ENCODE results near the gene GRPEL2.

GRPEL2 gene, protein sequence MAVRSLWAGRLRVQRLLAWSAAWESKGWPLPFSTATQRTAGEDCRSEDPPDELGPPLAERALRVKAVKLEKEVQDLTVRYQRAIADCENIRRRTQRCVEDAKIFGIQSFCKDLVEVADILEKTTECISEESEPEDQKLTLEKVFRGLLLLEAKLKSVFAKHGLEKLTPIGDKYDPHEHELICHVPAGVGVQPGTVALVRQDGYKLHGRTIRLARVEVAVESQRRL

DNA sequence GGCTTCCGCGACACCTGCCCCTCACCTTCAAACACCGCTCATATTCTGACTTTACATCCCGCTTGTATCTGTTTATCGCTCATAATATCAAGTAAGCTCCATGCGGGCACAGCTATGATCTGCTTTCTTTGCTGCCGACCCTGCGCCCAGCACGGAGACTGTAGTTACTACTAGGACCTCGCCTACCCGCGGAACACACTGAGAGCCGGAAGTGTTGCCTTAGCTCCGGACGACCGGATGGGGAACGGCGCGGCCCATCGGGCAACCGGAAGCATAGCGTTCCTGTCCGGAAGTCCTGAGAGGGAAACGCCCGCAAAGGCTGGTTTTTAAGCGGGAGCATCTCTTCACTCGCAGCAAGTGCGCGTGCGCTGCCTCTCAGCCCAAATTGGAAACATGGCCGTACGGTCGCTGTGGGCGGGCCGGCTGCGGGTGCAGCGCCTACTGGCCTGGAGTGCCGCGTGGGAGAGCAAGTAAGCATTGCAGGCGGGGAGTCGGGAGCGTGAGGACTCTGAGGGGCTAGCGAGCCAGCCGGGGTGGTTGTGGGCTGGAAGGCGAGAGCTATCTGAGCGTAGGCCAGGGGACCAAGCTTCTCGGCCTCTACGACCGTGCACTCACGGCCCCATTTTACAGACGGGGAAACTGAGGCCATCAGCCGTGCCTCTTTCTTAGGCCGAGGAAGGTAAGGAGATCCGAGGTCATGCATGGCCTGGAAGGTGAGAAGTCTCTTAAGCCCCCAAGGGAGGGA is at the start of gene GRPEL2:
Gene GRPEL2 (plus strand): TSS at position 353 of the 745 bp plus-strand sequence. CDS start 41 bp downstream, at position 394.
- H4K20me1 ChIP-seq: peaks cover 0 to 3% (median 0%) of the 10 kb centered on the region in 11 experiments; a peak in 1 of 22 replicates
- peak within 1 kb of the TSS; percentile 83 to 94 (median 87) for H3K9ac ChIP-seq
- peaks cover 28 to 42% (median 33%) of the 10 kb centered on the region in 11 experiments for H3K36me3 ChIP-seq
- no peaks in the 10 kb centered on the region for H3K9me3 ChIP-seq (replicated peaks in 1 of 11)
- H3K4me2 ChIP-seq: peak within 1 kb of the TSS; percentile 76 to 96 (median 91)
- H3K27ac ChIP-seq: peak within 1 kb of the TSS; percentile 66 to 95 (median 90); a peak in 21 of 22 replicates
- peak within 1 kb of the TSS; percentile 74 to 95 (median 89) for H3K4me3 ChIP-seq
- H3K4me1 ChIP-seq: peaks cover 56 to 66% (median 61%) of the 10 kb centered on the region in 10 experiments
- TF ChIP-seq Cebpa-rat (IDR thresholded peaks at IDR 0.05): peak in 1 of 11 experiments; percentile 2; a peak in 1 of 22 replicates
- H3K27me3 ChIP-seq: no peaks in the 10 kb centered on the region

DNA sequence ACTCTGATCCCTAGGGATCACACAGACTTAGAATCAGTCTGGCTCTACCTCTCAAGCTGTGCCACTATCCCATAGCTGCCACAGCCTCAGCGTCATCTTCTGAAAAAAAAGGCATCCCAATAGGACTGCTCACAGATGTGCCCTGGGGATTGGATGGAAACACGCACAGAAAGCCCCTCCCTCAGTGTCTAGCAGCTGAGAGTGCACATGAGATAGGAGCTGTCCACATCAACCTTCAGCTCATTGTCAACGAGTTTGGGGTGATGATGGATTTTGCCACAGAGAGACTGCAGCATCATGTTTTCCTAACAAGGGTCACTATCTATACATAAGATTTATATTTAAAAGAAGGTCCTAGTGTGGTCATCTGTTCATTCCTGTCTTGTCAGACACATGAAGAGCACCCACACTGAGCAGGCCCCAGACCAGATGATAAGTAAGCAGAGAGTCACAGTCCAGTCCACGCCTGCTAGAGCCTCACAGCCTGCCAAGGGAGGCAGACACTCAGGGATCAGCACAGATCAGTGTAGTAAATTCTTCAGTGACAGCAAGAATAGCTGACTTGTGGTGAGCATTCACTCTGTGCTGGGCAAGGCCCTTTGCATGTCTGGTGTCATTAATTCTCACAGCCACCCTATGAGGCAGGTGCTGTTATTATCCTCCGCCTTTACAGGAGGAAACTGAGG is 47.8 kb upstream of the GRPEL2 start:
- Histone ChIP-seq H3K36me3 (0 out of 22 replicates have a peak, but pooled peaks cover 0 to 4% (median 0%) of the 10 kb centered on the region in 11 experiments), H3K9ac (no peak overlapping the region), H3K27me3 (no peaks in the 10 kb centered on the region), H3K4me3 (no peak overlapping the region), H3K4me1 (peaks cover 65 to 97% (median 83%) of the 10 kb centered on the region in 10 experiments), H4K20me1 (no peaks in the 10 kb centered on the region), H3K9me3 (replicated peaks in 1 of 11) (no peaks in the 10 kb centered on the region), H3K27ac (0 out of 22 replicates have a peak overlapping the region, but pooled peaks of 1 of the 11 experiments have one; percentile 4), H3K4me2 (peak overlapping the region; percentile 77 to 93 (median 88); a peak in 21 of 22 replicates)
- no peak for TF ChIP-seq Cebpa-rat (IDR thresholded peaks at IDR 0.05)

DNA sequence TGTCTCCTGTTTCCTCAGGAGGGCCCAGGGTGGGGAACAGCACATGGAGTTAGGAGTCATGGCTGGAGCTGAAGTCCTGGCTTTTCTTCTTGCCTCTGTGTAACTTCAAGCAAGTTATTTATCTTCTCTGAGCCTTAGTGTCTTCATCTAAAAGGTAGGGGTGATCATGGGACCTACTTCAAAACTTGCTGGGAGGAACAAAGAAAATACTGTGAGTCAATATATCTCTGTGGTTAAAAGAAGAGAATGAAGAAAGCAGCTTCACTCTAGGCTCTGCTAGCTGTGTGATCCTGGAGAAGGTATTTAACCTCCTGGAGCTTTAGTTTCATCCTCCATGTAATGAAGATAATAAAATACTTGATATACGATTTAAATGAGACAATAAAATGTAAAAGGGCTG is 47.1 kb upstream of the GRPEL2 start:
- Histone ChIP-seq H4K20me1 (no peaks in the 10 kb centered on the region), H3K27me3 (no peaks in the 10 kb centered on the region), H3K9me3 (replicated peaks in 1 of 11) (no peaks in the 10 kb centered on the region), H3K4me1 (peaks cover 69 to 99% (median 87%) of the 10 kb centered on the region in 10 experiments), H3K4me3 (no peak overlapping the region), H3K4me2 (peak overlapping the region; percentile 69 to 93 (median 88); a peak in 21 of 22 replicates), H3K9ac (no peak overlapping the region), H3K27ac (0 out of 22 replicates have a peak overlapping the region, but pooled peaks of 1 of the 11 experiments have one; percentile 4), H3K36me3 (0 out of 22 replicates have a peak, but pooled peaks cover 0 to 4% (median 0%) of the 10 kb centered on the region in 11 experiments)
- no peak for TF ChIP-seq Cebpa-rat (IDR thresholded peaks at IDR 0.05)

DNA sequence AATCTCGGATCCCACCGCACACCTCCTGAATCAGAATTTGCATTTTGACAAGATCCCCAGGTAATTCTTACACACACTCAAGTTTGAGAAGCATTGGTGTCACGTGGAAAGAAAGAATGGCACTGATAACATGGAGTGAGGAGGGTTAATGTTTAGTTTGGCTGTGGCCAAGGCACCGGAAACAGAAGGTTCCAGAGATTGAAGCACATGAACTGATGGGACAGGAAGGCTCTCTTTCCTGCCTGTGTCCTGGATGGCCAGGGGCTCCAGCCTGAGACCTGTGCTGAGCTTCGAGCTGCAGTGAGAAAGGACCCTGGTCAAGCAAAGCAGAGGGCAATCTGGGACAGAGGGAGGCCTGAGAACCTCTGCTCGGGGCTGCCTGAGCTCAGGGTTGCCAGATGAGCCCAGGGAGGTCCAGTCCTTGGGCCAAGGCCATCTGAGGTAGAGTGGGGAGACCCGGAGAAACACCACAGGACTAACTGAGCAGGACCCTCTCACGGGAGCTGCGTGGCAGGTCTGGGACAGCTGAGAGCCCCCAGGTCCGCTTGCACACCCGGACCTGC is 46.4 kb upstream of the GRPEL2 start:
- H3K4me2 ChIP-seq: peak overlapping the region; percentile 69 to 93 (median 88)
- peak overlapping the region in 7 of 11 experiments; percentile 31 to 72 (median 52); a peak in 14 of 22 replicates for H3K27ac ChIP-seq
- TF ChIP-seq Cebpa-rat (IDR thresholded peaks at IDR 0.05): no peak
- H4K20me1 ChIP-seq: no peaks in the 10 kb centered on the region
- no peaks in the 10 kb centered on the region for H3K27me3 ChIP-seq
- H3K36me3 ChIP-seq: 0 out of 22 replicates have a peak, but pooled peaks cover 0 to 4% (median 0%) of the 10 kb centered on the region in 11 experiments
- no peak overlapping the region; a peak in 1 of 20 replicates for H3K4me3 ChIP-seq
- H3K4me1 ChIP-seq: peaks cover 69 to 97% (median 88%) of the 10 kb centered on the region in 10 experiments
- H3K9ac ChIP-seq: peak overlapping the region in 5 of 11 experiments; percentile 22 to 51 (median 28); a peak in 6 of 22 replicates
- H3K9me3 ChIP-seq (replicated peaks in 1 of 11): no peaks in the 10 kb centered on the region

DNA sequence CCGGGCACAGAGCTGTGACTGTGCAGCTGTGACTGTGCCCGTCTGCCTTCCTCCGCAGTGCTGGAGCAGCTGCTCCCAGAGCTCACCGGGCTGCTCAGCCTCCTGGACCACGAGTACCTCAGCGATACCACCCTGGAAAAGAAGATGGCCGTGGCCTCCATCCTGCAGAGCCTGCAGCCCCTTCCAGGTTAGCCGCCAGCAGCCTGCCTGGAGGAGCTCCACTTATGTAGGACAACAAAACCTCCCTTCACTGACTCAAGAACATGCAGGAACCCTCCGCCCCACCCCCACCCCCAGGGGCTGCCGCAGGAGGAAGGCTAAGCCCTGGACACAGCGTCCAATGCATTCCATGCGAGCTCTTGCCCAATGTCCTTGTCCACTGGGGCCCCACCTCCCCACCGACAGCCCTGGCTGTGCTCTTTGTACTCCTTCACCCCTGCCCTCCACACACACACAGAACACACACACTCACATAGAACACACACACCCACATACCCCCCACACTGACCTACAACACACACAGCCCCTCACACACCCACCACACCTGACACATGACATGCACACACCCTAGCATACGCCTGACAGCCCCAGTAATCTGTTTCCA is 45.7 kb upstream of the GRPEL2 start:
- no peaks in the 10 kb centered on the region for H4K20me1 ChIP-seq
- H3K4me3 ChIP-seq: no peak overlapping the region; a peak in 1 of 20 replicates
- 0 out of 22 replicates have a peak, but pooled peaks cover 0 to 4% (median 0%) of the 10 kb centered on the region in 11 experiments for H3K36me3 ChIP-seq
- peaks cover 69 to 97% (median 90%) of the 10 kb centered on the region in 10 experiments for H3K4me1 ChIP-seq
- peak overlapping the region; percentile 69 to 93 (median 88) for H3K4me2 ChIP-seq
- no peak for TF ChIP-seq Cebpa-rat (IDR thresholded peaks at IDR 0.05)
- H3K27me3 ChIP-seq: no peaks in the 10 kb centered on the region
- no peaks in the 10 kb centered on the region for H3K9me3 ChIP-seq (replicated peaks in 1 of 11)
- H3K27ac ChIP-seq: peak overlapping the region in 7 of 11 experiments; percentile 31 to 72 (median 52); a peak in 13 of 22 replicates
- peak overlapping the region in 5 of 11 experiments; percentile 22 to 51 (median 28); a peak in 5 of 22 replicates for H3K9ac ChIP-seq

DNA sequence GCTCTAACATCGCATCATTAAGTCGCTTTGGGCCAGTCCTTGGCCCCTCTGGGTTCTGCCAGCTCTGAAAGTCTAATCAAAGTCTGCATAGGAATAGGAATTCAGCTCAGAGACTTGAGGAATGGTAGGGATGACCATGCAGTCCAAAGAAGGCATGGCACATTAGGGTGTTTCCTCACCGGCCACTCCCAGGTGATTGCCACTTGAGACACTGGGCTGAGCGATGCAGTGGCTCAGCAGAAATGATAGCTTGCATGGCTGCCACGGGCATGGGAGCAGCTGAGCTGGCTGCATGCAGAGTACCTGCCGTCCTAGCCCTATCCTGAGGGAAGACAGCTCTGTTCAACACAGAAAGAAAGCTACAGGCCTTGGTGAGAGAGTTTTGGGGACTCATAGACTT is 44.9 kb upstream of the GRPEL2 start:
- H3K4me1 ChIP-seq: peaks cover 60 to 94% (median 87%) of the 10 kb centered on the region in 10 experiments

DNA sequence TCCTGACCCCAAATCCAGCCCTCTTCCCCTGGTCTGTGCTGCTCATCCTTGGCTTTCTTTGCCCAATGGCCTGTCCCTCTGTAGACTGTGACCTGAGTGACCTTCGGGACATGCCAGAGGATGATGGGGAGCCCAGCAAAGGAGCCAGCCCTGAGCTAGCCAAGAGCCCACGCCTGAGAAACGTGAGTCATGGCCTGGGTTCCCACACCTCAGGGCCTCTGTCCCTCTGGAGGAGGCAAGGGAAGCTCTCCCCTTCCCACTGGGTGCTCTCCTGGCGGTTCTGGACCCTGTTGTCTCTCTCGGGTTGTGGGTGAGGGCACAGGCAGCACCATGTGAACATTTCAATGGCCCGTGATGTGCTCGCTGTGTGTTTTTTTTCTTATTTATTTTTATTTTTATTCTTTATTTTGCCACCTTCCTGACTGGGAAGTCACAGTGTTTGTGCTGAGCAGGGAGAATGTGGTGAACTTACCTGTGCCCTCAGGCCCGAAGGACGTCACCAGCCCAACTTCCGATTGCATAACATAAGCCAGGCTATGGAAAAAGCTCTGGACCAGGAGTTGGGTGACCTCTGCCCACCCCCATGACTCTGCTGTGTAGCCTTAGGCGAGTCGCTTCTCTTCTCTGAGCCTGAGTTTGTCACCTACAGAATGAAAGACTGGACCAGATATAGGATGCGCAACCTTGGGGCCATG is 44.1 kb upstream of the GRPEL2 start:
- Histone ChIP-seq H3K27ac (peak overlapping the region in 3 of 11 experiments; percentile 11 to 70 (median 48); a peak in 2 of 22 replicates), H4K20me1 (no peaks in the 10 kb centered on the region), H3K9me3 (replicated peaks in 1 of 11) (no peaks in the 10 kb centered on the region), H3K4me1 (peaks cover 52 to 89% (median 79%) of the 10 kb centered on the region in 10 experiments), H3K36me3 (peaks cover 0 to 4% (median 0%) of the 10 kb centered on the region in 11 experiments; a peak in 1 of 22 replicates), H3K4me2 (peak overlapping the region; percentile 68 to 91 (median 85)), H3K27me3 (no peaks in the 10 kb centered on the region), H3K9ac (no peak overlapping the region), H3K4me3 (no peak overlapping the region)
- no peak for TF ChIP-seq Cebpa-rat (IDR thresholded peaks at IDR 0.05)

More for the DNA sequence above, 44.9 kb upstream of the GRPEL2 start:
- no peak overlapping the region for H3K9ac ChIP-seq
- peak overlapping the region in 9 of 11 experiments; percentile 79 to 93 (median 88); a peak in 16 of 22 replicates for H3K4me2 ChIP-seq
- no peak overlapping the region for H3K27ac ChIP-seq
- 0 out of 22 replicates have a peak, but pooled peaks cover 0 to 4% (median 0%) of the 10 kb centered on the region in 11 experiments for H3K36me3 ChIP-seq
- no peak for TF ChIP-seq Cebpa-rat (IDR thresholded peaks at IDR 0.05)
- H4K20me1 ChIP-seq: no peaks in the 10 kb centered on the region
- H3K27me3 ChIP-seq: no peaks in the 10 kb centered on the region
- no peaks in the 10 kb centered on the region for H3K9me3 ChIP-seq (replicated peaks in 1 of 11)
- no peak overlapping the region for H3K4me3 ChIP-seq
